ENCODE results near the gene ESR1.

GRCh38 chr6:152026291-152026690 is 218.8 kb downstream of the ESR1 start:
- TF ChIP-seq, protein P1, sequence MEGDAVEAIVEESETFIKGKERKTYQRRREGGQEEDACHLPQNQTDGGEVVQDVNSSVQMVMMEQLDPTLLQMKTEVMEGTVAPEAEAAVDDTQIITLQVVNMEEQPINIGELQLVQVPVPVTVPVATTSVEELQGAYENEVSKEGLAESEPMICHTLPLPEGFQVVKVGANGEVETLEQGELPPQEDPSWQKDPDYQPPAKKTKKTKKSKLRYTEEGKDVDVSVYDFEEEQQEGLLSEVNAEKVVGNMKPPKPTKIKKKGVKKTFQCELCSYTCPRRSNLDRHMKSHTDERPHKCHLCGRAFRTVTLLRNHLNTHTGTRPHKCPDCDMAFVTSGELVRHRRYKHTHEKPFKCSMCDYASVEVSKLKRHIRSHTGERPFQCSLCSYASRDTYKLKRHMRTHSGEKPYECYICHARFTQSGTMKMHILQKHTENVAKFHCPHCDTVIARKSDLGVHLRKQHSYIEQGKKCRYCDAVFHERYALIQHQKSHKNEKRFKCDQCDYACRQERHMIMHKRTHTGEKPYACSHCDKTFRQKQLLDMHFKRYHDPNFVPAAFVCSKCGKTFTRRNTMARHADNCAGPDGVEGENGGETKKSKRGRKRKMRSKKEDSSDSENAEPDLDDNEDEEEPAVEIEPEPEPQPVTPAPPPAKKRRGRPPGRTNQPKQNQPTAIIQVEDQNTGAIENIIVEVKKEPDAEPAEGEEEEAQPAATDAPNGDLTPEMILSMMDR (IDR thresholded peaks at IDR 0.05; ENCODE audit: low read depth, low read length, poor library complexity, severe bottlenecking), result no peak
- no peak for TF ChIP-seq EZH2phosphoT487 (IDR thresholded peaks at IDR 0.05; ENCODE audit: borderline replicate concordance, low read length)

Measured in DOHH2 (cell line).